ENCODE results near the gene PDE6D.
A peak's percentile ranks its signal among the peaks of the same experiment; 100 is the strongest.
"Not testable (repeated sequence)": the region's sequence is repeated elsewhere in the genome, so short reads cannot be mapped to it uniquely, and the experiment has no call there.

The PDE6D gene

DNA sequence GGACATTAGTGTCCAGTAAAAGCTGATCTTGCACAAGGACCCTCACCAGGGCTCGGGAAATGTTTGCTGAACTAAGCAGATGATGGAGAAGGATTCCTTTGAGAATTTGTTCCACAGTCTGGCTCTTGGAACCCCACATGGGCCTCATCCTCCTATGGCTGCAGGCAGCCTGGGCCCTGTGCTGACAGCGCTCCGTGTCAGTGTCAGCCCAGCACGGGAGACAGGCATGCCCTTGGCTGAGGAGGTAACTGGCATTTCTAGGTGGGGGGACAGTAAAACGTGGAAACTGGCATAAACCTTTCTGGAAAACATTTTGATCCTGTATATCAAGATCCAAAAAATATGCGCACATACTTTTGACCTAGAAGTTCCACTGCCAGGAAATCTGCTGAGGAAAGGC lies 62.3 kb downstream of the PDE6D start:
- no peak for DNase-seq

DNA sequence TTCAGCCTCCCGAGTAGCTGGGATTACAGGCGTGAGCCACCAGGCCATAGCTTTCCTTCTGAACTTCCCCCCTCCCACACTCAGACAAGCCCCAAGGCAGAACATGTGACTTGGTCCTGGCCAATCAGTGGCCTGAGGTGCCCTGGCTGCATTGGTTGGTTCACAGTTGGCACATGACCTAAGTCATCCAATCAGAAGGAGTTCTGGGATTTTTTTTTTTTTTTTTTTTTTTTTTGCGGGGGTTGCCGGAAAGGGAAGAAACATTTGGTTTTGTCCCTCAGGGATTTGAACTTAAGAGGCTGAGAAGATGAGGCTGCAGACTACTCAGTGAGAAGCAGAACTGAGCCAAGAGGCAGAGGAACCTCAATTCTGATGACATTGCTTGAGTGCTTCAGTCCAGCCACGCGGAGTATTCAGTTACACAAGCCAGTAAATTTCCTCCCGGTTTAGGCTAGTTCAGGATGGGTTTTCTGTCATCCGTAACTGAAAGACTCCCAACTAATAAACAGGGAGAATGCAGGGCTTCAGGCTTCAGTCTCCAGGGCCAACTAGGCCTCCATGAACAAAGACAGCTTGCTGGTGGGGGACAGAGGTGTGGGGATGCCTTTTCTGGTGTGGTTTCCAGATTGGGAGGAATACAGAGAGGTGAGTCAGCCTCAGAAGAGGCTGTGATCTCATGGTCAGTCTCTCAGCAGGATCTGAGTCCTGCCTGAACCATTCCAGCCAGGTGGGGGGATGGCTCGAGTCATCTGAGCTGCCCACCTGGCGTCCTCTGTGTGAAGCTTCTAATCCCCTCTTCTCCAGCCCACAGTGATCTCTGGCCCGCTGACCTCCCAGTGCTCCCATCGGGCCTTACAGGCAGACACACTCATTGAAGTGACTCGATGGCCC lies 63.6 kb downstream of the PDE6D start:
- DNase-seq = peak; percentile 66 to 81

DNA sequence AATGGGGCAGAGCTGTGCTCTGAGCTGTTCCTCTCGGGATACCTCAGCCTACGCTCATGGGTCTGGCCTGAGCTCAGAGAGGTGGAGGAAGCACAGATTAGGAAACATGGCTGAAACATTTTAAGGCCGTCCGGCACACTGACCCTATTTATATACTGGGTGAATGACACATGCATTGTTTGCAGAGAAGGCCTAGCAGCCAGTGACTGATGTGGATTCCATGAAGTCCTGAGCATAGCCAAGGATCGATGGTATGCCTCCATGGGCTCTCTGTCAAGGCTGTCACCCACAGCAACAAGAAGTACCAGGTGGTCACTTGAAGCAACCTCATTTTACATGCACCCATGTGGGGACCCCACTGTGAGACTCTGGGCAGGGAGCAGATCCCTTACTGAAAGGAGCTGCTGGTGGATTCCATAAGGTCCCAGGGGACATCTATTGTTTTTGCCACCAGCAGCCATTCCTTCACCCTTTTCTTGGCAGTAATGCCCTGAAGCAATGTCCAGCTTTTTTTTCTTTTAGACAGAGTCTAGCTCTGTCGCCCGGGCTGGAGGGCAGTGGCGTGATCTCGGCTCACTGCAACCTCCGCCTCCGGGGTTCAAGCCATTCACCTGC lies 64.3 kb downstream of the PDE6D start:
- DNase-seq = no peak

DNA sequence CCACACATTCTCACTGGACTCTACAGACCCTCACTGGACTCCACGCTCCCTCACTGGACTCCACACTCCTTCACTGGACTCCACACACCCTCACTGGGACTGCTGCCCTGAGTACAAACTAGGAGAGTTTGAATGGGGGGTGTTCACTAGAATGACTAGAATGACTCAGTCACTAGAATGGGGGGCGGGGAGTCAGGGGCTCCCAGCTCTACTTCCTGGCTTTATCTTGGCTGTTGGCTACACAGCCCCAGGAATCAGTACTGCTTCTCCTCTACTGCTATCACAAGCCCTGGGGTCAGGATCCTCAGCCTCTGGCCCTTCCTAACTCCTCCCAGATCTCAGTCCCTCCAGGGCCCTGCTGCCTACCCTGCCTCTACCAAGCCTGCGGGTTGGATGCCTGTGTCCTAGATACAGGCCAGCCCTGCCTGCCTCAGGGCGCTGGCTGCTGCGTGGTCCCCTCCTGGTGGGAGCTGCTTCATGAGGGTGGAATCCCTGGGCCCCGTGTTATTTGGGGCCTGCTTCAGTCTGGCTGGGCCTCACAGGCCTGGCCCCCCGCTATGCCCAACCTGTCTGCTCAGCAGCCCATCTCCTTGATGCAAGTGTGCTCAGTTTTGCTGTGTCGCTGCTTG lies 65.0 kb downstream of the PDE6D start:
- DNase-seq = no peak

DNA sequence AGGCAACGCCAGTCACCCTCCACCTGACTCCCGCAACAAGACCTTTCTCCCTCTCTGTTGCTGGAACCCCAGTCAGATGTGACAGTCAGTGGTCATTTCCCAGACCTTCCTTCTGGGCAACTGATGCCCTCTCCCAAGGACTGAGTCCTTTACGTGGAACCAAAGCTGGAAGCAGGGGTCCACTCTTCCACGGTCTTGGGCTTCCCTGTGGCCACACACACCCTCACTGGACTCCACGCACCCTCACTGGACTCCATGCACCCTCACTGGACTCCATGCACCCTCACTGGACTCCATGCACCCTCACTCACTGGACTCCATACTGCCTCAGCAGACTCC lies 65.6 kb downstream of the PDE6D start:
- no peak for DNase-seq

DNA sequence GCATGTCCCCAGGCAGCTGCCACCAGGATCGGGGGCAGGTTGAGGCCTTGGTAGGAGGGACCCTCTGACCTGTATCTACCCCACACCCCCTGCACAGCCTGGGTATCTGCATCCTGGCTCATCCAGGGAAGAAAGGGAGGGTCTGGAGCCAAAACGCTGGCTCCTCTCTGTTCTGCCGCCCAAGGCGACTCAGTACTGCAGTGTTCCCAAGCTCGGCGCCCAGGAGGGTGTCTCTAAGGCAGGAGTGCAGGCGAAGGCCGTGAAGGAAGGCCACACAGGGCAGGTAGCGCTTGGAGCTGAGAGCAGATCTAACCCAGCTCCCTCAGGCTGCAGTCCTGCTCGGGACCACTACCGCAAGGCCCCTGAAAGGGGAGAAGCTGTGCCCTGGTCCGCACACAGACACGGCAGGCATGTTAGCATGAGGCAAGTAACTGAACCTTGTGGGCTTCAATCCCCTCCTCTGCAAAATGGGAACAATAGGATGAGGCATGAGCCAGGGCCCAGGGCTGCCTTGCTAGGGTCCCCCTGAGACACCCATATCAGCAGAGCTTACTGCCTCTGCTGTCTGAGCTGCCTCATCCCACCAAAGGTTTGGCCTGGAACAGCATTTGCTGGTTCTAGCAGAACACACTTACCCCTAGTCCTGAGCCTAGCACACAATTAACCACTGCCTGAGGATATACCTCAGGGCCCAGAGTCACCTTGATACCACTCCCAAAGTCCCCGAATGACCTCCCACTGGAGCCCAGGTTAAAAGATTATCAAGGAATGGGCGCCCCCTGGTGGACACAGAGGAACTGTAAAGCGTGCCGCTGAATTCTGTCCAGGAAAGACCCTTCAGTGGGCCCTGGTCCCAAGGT lies 66.2 kb downstream of the PDE6D start:
- peak; percentile 64 to 76 for DNase-seq

DNA sequence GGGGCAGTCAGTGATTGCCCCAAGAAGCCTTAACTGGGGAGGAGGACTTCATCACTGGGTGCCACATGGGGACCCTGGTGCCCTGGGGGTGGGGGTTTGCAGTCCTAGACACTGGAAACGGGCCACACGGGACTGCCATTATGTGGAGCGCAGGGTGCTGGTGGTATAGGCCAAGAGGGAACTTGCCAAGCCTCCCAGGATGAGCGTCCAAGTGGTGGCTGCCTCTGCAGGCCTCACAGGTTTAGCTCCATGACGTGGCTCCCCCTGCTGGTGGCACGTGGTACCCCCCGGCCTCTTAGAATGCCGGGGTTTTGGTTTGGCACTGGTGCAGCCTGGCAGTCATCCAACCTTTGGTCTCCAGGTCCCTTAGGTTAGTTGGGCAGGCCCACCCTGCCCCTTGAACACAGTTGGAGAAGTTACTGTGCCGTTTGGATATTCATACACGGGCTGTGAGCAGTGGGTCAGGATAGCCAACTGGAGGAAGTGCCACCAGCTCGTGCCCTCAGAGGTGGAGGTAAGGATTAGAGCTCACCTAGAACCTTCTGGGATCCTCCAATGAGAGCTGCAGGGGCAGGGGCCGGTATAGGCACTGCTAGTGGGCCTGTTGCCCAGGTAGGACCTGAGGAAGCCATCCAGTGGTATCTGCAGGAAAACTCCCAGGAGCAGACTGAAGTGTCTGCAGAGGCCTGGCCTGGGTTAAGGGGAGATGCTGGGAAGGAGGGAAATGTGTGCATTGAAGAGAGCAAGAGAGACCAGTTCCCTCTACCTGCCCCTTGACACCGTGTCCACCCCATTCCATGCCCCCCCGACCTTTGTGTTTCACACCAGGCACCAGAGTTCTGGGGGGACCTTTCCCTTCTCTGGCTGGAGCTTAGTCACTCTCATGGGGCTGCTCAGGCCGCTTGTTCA lies 67.1 kb downstream of the PDE6D start:
- DNase-seq = peak; percentile 79 to 91

DNA sequence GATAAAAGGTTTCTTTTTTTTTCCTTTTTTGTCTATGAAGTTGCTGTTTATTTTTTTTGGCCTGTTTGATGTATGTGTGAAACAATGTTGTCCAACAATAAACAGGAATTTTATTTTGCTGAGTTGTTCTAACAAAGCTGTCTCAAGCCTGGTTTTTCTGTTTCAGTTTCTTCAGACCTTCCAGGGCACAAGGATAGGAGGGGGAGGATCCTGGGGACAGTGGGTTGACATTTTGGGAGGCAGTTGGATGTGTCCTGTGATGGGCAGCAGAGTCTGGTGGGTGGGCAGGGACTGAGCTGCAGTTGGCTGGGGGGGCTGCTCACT lies 67.7 kb downstream of the PDE6D start:
- not testable (repeated sequence) for DNase-seq

DNA sequence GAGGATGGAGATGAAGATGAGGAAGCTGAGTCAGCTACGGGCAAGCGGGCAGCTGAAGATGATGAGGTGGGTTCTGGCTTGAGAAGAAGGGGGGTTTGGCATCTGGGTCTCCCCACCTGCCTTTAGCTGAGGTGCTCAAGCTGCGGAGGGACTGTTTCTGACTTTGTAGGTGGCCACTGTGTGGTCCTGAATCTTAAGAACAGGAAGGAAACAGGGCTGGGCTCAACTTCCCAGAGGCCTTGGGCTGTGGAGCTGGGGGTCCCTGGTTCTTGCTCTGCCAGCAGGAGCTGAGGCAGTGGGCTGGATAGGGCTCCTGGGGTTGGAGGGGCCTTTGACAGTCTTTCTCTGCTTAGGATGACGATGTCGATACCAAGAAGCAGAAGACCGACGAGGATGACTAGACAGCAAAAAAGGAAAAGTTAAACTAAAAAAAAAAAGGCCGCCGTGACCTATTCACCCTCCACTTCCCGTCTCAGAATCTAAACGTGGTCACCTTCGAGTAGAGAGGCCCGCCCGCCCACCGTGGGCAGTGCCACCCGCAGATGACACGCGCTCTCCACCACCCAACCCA lies 68.5 kb downstream of the PDE6D start:
- DNase-seq = not testable (repeated sequence)

DNA sequence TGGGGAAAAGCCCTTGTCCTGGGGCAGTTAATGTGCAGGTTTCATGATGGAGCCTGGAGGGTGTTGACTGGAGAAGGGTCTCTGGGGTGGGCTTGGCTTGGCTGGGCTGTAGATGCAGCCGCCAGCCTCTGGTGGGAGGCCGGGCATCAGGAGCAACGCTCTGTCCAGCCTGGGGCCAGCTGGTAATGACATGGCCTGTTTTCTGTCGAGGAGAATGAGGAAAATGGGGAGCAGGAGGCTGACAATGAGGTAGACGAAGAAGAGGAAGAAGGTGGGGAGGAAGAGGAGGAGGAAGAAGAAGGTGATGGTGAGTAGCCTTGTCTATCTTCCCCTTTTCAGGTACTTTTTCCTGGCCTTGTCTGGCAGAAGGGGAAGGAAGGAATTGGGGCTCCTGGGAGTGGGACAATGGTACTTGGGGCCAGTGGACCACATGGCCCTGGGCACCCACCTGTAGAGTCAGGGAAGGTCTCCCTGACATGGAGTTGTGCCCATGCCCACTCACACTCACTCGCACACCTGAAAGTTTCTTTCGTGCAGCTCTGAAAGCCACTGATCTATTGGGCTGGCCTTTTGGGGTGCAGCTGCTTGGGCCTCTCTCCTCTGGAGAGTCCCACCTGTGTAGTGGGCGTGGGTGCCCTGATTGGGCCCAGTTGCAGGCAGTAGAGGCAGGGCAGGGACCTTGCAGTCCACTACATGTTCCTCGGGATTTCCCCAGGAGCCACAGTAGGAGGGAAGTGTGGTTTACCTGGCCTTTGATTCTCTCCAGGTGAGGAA lies 69.2 kb downstream of the PDE6D start:
- DNase-seq = no peak

DNA sequence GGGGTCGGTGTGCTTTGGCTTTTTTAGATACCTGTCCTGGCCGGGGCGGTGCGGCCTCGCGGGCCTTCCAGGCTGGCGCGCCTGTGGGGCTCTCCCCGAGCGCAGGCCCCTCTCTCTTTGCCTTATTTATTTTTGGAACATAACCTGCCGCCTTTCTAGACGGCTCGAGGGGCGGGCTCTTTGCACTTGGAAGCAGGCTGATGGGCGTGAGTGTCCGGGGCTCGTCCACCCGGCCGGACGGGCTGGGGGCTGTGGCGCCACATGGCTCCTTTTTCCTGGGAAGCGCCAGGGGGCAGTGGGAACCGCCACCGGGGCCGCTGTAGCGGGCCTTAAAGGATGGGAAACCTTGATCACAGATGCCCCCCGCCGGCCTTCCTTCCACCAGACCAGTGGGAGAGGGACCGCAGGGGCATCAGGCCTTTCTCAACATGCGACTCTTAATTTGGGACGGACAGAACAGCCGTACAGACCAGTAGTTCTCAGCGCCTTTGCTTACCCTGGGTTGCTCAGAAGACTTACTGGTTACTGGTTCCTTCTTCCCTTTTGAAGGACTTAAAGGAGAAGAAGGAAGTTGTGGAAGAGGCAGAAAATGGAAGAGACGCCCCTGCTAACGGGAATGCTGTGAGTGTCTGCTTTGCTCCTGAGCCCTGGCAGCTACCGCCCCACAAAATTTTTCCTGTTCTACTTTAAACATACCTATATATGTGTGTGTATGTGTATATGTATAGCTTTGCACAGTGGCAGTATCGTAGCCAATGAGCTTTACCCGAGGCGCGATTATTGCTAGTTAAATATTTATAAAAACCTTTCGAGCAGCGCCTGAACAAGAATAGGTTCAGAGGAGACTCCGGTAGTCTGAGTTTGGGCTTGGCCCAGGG lies 70.0 kb downstream of the PDE6D start:
- no peak for DNase-seq

DNA sequence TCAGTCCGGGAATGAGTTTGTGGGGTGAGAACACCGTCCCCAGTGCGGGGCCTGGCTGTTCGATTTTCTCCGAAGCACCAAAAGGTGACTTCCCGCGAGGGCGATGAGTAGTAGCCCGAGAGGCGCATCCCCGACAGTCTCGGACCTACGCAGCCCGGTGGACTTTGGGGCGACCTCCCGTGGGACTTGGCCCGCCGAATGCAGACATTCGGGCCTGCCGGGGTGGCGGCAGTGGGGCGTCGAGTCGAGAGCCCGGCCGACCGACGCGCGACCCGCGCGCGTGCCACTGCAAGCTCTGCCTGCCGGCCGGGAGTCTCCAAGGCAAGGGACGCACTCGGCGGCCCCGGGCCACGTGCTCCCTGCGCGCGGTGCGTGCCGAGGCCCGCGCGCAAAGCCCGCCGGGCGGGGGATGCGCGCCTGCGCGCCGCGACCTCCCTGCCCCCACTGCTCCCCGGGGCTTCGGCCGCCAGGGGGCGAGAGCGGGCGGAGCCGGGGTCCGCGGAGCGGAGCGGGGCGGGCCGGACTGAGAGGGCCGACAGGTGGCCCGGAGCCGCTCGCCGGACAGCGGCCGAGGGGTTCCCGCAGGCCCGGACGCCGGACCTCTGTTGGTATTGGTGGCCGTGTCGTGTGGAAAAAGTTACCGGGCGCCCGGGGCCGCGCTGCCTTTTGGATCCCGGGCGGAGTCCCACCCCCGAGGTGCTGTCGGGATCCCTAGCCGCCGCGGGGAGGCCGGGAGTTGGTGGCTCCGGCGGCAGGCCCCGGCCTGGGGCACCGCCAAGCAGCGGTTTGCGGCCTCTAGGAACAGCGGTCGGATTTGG lies 70.9 kb downstream of the PDE6D start:
- peak; percentile 37 to 84 for DNase-seq

DNA sequence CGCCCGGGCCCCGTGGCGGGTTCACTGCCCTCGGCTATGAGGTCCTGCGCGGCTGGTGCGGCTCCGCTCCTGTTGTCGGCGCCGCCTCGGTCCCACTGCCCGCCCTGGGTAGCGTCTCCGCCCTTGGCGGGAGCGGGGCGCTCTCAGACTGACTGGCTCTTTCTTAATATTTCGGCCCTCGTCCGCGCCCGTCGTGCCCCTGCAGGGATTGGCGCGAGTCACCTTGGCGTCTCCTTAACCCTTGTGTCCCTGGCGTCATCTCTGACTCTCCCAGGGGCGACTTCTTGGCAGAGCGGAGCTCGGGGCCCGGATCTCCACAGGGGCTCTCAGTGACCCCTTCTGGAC lies 71.5 kb downstream of the PDE6D start:
- no peak for DNase-seq

DNA sequence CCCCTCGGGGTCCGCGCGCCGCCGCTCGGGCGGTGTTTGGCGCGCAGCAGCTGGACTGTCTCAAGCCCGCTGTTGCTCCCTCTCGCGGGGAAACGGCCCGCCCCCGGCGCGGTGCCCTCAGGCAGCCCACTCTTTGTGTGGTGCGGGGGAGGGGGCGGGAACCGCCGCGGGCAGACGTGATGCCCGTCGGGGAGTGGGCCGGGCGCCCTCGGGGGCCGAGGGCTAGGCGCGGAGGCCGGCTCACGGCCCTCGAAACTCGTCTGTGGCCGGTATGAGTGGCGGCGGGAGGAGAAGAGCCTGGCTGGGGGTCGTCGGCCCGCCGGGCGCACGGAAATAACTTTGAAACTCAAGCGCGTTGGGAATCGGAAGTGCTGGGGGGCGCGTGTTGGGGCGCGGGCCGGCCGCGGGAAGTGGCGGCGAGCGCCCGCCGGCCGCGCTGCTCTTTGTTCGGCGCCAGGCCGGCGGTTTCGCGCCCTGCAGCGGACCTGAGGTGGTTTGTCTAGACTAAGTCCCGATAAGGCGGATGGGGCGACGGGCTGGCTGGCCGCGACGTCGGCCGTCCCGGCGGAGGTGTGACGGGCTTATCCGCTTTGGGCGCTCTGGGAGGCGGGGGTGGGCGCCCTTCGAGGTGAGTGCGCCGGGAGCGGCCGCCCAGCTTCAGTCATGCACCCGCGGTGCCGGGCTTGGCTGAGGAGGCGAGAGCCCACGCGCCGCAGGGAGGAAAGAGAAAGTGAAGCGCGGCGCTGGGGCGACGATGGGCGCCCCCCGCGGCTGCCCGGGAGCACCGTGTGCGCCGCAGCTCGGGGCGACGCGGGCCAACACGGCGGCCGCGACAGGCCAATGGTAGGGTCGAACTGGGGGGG lies 72.1 kb downstream of the PDE6D start:
- DNase-seq = no peak

DNA sequence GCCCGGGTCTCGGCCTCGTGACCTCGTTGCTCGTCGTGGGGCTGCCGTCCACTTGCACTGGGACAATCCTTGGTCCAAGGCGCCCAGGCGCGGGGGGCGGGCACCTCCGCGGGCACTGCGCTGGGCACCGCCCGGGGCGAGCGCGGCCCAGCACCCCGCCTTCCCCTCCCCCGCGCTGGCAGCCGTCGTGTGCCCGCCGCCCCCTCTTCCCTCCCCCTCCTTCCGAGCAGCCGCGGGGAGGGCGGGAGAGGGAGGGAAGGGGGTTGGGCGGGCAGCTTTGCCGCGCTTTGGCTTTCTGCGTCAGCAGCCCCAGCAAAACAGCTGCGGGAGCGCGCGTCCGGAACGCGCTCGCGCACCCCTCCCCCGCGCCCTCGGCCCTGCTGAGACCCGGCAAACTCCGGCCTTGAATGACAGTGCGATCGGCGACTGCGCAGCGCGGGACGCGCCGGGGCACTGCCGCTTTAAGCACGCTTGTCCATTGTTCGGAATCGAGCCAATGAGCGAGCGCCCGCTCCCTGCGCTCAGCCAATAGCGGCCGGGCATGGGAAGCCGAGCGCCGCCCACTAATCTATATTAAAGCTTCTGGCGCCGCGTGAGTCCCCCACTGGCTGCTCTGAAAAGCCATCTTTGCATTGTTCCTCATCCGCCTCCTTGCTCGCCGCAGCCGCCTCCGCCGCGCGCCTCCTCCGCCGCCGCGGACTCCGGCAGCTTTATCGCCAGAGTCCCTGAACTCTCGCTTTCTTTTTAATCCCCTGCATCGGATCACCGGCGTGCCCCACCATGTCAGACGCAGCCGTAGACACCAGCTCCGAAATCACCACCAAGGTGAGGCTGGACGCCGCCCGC lies 72.9 kb downstream of the PDE6D start, which contains the start of gene PTMA:
Gene PTMA (plus strand): TSS at position 599 of the 846 bp plus-strand sequence. CDS start 182 bp downstream, at position 781.
- peak; percentile 96 to 99 for DNase-seq

DNA sequence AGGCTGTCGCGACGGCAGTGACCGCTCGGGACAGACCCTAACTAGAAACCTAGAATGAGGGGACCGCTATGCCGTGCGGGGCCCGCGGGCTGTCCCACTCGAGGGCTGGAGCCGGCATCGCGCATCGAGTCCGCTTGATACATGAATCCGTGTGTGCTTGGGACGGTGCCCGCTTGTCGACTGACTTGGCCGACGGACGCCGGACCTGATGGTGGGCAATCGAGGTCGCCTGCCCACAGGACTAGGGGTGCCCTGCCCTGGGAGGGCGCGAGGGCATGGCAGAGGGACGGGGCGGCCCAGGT lies 73.5 kb downstream of the PDE6D start:
- DNase-seq = no peak
